Measurements from ENCODE around the gene HOXB8.

Gene HOXB8

DNA sequence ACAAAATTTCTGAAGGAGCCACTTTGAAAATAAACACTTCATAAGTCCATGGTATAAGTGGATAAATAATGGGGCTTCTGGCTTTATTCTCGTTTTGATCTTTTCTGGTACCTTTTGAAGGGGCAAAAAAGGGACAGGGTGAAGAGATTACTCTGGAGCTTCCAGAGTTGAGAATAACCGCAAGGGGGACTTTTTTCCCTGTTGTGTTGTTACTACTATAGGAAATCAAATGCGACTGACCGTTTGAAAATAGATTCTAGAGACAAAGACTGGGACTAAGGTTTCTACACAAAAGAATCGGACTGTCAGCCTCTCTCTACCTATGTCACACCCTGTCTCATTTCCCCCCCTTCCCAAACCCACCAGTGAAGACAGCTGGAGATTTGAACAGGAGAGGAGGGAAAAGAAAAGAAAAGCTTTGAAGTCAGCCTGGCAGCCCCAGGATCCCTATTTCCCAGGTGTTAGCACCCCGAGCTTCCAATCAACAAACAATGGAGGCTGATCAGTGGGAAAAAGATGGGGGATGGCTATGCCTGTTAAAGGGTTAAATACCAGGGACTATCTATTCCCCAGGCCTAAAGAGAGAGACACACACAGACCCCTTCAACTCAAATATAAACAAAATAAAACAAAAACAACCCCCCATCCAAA is 45.3 kb downstream of the HOXB8 start:
- no peak overlapping the region for H3K4me2 ChIP-seq (ENCODE audit: low read depth, low read length, poor library complexity, severe bottlenecking)
- no peaks in the 10 kb centered on the region for H3K27me3 ChIP-seq (ENCODE audit: low read length)
- H3K9me2 ChIP-seq (replicated peaks; ENCODE audit: insufficient read depth, low read length) = no peaks in the 10 kb centered on the region
- no peaks in the 10 kb centered on the region for H3F3A ChIP-seq (ENCODE audit: insufficient read depth)
- H3K9me3 ChIP-seq (ENCODE audit: insufficient read depth, low read length) = no peaks in the 10 kb centered on the region
- H3K36me3 ChIP-seq (ENCODE audit: low read length) = no peaks in the 10 kb centered on the region
- H3K79me2 ChIP-seq (ENCODE audit: insufficient read depth, low read length) = no peaks in the 10 kb centered on the region
- no peak overlapping the region for H3K4me3 ChIP-seq (ENCODE audit: insufficient read depth, low read length, poor library complexity, severe bottlenecking)
- no peak overlapping the region for H3K27ac ChIP-seq (ENCODE audit: low read depth, low read length)
- H3K9ac ChIP-seq (ENCODE audit: low read length) = no peak overlapping the region
- no peak for TF ChIP-seq EZH2phosphoT487 (conservative IDR thresholded peaks at IDR 0.05; ENCODE audit: low read length)
- TF ChIP-seq, protein P1, sequence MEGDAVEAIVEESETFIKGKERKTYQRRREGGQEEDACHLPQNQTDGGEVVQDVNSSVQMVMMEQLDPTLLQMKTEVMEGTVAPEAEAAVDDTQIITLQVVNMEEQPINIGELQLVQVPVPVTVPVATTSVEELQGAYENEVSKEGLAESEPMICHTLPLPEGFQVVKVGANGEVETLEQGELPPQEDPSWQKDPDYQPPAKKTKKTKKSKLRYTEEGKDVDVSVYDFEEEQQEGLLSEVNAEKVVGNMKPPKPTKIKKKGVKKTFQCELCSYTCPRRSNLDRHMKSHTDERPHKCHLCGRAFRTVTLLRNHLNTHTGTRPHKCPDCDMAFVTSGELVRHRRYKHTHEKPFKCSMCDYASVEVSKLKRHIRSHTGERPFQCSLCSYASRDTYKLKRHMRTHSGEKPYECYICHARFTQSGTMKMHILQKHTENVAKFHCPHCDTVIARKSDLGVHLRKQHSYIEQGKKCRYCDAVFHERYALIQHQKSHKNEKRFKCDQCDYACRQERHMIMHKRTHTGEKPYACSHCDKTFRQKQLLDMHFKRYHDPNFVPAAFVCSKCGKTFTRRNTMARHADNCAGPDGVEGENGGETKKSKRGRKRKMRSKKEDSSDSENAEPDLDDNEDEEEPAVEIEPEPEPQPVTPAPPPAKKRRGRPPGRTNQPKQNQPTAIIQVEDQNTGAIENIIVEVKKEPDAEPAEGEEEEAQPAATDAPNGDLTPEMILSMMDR (IDR thresholded peaks at IDR 0.05; ENCODE audit: insufficient read depth, low read length, poor library complexity, severe bottlenecking) = no peak
- no peak overlapping the region for H2AFZ ChIP-seq (ENCODE audit: low read depth, low read length, severe bottlenecking)
- no peaks in the 10 kb centered on the region for H4K20me1 ChIP-seq (ENCODE audit: low read depth, low read length)

DNA sequence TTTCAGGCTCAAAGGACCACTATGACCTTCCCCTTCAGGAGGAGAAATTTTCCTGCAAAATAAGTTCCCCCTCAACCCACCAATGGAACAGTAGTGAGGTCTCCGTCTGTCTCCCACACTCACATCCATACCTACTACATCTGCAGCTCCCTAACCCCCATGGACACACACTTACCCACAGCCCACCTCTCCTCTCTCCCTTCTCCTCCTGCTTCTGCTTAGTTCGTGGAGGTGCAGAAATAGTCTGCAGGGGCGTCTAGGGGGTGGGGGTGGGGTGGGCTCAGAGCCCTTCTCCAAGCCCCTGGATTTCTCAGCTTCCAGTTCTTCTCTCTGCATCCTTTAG is 45.9 kb downstream of the HOXB8 start:
- H3K27me3 ChIP-seq (ENCODE audit: low read length) = no peaks in the 10 kb centered on the region
- no peaks in the 10 kb centered on the region for H4K20me1 ChIP-seq (ENCODE audit: low read depth, low read length)
- no peak overlapping the region for H3K9ac ChIP-seq (ENCODE audit: low read length)
- H3K27ac ChIP-seq (ENCODE audit: low read depth, low read length) = no peak overlapping the region
- no peak overlapping the region for H3K4me3 ChIP-seq (ENCODE audit: insufficient read depth, low read length, poor library complexity, severe bottlenecking)
- no peaks in the 10 kb centered on the region for H3K79me2 ChIP-seq (ENCODE audit: insufficient read depth, low read length)
- H3K9me2 ChIP-seq (replicated peaks; ENCODE audit: insufficient read depth, low read length) = no peaks in the 10 kb centered on the region
- H3K36me3 ChIP-seq (ENCODE audit: low read length) = no peaks in the 10 kb centered on the region
- no peaks in the 10 kb centered on the region for H3K9me3 ChIP-seq (ENCODE audit: insufficient read depth, low read length)
- H3F3A ChIP-seq (ENCODE audit: insufficient read depth) = no peaks in the 10 kb centered on the region
- no peak for TF ChIP-seq EZH2phosphoT487 (conservative IDR thresholded peaks at IDR 0.05; ENCODE audit: low read length)
- TF ChIP-seq, protein P1 (IDR thresholded peaks at IDR 0.05; ENCODE audit: insufficient read depth, low read length, poor library complexity, severe bottlenecking) = no peak
- H3K4me2 ChIP-seq (ENCODE audit: low read depth, low read length, poor library complexity, severe bottlenecking) = no peak overlapping the region
- no peak overlapping the region for H2AFZ ChIP-seq (ENCODE audit: low read depth, low read length, severe bottlenecking)

DNA sequence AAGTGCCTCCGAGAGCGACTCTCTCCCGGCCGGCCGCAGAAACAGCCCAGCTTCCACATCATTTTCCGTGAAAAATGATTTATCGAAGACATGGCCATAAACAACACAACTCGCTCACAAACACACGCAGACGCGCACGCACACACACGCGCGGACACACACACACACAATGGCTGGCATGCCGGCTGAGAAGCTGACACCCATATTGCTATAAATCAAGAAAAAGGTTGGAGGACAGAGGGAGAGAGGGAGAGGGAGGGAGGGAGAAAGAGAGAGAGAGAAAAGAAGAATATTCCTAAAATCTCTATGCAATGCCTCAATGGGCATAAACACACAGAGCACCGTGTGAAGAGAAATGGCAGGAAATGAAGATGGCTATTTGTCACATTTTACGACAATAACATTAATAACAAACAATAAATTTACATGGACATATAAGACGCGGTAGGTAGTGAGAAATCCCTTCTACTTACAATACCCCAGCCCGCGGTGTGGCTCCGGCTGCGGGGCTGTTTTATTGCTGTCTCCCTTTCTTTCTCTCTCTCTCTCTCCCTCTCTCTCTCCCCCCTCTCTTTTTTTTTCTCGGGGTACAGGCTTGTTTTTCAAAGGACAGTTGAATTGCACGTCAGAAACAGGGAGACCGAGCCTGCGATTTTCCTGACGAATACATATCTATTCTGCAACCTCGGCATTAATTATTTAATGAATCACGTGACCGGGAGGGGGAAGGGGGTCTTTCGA is 46.4 kb downstream of the HOXB8 start:
- Histone ChIP-seq H3K4me2 (ENCODE audit: low read depth, low read length, poor library complexity, severe bottlenecking) (no peak overlapping the region), H4K20me1 (ENCODE audit: low read depth, low read length) (no peaks in the 10 kb centered on the region), H2AFZ (ENCODE audit: low read depth, low read length, severe bottlenecking) (no peak overlapping the region), H3F3A (ENCODE audit: insufficient read depth) (no peaks in the 10 kb centered on the region), H3K9me3 (ENCODE audit: insufficient read depth, low read length) (no peaks in the 10 kb centered on the region), H3K4me3 (ENCODE audit: insufficient read depth, low read length, poor library complexity, severe bottlenecking) (no peak overlapping the region), H3K27me3 (ENCODE audit: low read length) (no peaks in the 10 kb centered on the region), H3K9ac (ENCODE audit: low read length) (no peak overlapping the region), H3K36me3 (ENCODE audit: low read length) (no peaks in the 10 kb centered on the region), H3K9me2 (replicated peaks; ENCODE audit: insufficient read depth, low read length) (no peaks in the 10 kb centered on the region), H3K79me2 (ENCODE audit: insufficient read depth, low read length) (no peaks in the 10 kb centered on the region), H3K27ac (ENCODE audit: low read depth, low read length) (no peak overlapping the region)
- TF ChIP-seq EZH2phosphoT487 (conservative IDR thresholded peaks at IDR 0.05; ENCODE audit: low read length) = no peak
- TF ChIP-seq, protein P1 (IDR thresholded peaks at IDR 0.05; ENCODE audit: insufficient read depth, low read length, poor library complexity, severe bottlenecking) = no peak

Measured in SU-DHL-6 (cell line).